NCI-H748 (cell line): ENCODE measurements around the gene FDX2.
"Not testable (repeated sequence)": the region's sequence is repeated elsewhere in the genome, so short reads cannot be mapped to it uniquely, and the experiment has no call there.

ENCODE experiments used
- DNase-seq: peaks from one replicate; lab custom pipeline; 2025; ENCODE audit not compliant: unreplicated experiment; lab: John Stamatoyannopoulos, UW

The FDX2 gene

DNA sequence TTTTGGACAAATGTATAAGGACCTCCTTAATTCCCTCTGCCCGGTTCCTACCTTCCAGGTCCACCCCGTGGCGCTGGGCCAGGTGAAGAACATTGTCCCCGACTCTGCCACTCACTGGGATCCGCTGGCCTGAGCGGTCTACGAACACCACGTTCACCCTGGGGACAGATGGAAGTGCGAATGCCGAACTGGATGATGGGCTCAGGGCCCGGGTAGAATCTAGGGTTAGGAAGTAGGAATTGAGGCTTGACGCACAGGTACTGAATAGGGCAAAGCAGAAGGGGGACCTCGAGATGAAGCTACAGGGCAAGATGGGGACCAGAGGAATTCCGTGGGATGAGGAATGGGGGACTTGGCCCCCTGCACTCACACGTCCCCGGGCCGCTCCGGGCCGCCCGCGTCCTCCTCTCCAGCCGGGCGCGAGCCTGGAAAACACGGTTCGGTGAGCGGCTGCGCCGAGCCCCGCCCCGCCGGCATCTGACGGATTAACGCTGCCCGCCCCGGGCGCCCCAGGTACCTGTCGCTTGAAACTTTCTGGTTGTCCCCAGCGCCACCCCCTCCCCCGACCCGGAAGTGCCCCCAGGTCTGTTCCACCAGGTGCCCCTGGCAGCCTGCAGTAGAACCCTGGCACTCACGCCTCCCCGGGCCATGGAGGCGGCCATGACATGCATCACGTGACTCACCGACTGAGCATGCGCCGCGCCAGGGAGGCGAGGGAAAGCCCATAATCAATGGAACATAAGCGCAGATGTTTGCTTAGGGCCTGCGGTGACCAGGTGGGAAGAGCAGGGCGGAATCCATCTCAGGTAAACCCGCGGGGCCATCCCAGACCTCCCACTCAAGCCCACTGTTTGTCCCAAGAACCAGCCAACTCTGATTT is at the start of gene FDX2:
Gene FDX2 (minus strand): TSS at position 681 of the 880 bp plus-strand sequence. CDS start 19 bp downstream, at position 662.
- DNase-seq = peak; percentile 91

DNA sequence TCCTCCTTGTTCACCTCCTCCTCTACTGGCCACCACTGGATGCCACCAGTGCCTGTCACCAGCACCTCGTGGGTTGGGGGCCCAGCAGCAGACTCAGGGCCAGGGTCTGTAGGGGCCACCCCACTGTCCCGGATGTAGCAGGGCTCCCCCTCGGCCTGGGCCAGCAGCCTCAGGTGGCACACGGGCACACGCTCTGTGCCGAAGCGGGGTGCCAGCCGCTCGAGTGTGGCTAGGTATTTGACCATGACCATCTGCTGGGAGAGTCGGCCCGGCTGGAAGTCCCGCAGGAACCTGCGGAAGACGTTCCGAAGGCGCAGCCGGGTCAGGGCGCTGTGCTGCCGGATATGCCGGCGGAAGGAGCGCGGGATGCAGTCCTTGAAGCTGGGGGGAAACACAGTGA is 49.7 kb upstream of the FDX2 start:
- DNase-seq = no peak

DNA sequence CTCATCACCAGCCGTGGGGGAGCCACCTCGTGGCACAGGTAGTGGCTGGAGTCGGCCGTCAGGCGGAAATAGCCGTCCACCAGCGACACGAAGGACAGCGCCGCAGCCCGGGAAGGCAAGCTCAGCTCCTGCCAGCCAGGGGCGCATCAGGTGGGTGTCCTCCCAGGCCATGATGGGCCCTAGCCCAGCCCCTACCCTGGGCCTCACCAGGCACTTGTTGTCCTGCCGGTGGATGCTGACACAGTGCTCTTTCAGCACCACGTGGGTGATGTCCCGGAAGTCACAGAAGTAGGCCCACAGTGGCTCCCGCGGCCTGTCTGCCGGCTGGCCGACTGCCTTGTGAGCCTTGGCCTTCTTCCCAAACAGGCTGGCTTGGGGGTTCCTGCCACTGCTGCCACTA is 48.8 kb upstream of the FDX2 start:
- DNase-seq = no peak

DNA sequence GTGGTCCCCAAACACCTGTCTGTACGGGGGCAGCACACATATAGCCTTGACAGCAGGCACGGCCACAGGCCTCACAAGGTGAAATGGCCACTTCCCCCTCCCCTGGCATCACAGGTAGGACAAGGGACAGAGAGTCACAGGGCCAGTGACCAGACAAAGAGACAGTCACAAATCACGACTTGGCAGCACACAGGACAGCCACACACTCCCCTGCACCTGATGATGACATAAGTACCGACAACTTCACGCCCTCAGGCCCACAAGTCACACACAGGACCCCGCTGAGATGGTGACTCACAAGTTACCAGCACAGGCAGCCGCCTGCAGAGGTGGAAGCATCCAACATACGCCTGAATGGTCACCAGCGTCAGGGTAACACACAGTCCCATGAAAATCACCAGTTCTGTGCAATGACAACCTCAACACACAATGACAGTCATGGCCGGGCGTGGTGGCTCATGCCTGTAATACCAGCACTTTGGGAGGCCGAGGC is 48.0 kb upstream of the FDX2 start:
- DNase-seq = no peak

DNA sequence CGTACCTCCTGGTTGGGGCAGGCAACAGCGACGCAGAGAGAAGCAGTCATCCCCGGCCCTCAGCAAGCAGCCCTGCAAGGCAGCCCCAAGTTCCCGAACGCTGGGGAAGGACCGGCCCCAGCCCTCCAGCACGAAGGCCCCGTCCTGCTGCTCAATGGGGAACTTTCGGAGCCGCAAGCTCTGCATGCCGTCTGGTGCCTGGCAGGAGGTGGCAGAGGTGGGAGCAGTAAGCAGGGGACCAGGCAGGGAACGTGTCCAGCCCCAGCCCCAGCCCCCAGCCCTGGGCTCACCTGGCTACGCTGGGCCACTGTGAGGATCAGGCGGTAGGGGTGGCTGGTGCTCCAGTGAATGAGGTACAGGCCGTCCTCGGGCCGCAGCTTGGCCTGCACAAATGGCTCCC is 46.4 kb upstream of the FDX2 start:
- DNase-seq = no peak

DNA sequence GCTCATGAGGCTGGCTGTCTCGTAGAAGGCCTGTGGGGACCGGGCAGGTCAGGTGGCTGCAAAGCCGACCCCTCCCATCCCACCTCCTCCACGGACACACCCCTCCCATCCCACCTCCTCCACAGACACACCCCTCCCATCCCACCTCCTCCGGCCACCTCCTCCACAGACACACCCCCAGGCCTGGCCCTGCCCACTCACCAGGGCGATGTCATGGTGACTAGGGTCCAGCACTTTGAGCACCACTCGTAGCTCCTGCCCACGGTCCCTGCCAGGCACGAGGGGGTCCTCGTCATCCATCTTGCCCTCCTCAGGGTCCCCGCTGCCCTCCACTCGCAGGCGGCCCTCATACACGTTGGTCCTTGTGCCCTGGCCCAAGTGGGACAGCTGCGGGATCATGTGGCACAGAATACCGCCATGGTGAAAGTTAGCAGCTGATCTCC is 45.8 kb upstream of the FDX2 start:
- DNase-seq = no peak

DNA sequence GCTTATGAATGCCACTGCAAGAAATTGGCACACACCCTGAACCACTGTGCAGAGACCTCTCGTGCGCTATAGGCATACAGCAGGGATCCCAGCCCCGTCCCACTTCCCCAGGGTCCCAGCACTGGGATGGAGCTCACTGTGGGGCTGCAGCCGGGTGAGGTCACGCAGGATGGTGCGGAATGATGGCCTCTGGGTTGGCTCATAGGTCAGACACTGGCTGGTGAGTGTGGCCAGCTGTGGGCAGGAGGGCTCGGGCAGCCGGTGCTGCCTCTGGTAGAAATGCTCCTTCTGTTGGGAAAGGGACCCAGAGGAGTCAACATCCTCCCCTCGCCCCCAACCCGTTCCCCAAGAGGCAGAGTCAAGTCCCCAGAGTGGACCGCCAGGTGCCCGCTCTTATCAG is 40.6 kb upstream of the FDX2 start:
- DNase-seq = no peak

DNA sequence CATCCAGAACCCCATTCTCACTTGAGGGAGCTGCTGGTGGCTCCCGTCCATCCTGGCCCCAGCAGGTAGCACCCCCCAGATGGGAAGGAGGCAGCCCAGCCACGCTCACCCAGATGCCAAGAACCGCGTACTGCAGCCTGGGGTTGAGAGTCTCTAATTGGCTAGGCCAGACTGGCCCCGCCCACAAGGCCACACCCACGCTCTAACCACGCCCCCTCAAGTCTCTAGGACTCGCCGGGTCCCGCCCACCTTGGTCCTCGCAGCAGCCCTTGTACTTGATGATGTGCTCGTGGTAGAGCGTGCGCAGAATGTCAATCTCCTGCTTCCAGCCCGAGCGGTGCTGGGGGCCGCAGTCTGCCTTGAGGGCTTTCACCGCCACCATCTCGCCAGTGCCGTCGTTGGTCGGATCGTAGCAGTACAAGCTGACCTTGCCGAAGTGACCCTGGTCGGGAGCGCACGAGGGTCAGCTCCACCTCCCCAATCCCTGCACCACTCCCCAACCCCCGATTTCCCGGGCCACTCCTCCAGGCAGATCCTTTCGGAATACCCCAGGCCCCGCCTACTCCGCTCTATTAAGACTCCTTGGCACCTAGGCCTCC is 38.1 kb upstream of the FDX2 start:
- DNase-seq = no peak

DNA sequence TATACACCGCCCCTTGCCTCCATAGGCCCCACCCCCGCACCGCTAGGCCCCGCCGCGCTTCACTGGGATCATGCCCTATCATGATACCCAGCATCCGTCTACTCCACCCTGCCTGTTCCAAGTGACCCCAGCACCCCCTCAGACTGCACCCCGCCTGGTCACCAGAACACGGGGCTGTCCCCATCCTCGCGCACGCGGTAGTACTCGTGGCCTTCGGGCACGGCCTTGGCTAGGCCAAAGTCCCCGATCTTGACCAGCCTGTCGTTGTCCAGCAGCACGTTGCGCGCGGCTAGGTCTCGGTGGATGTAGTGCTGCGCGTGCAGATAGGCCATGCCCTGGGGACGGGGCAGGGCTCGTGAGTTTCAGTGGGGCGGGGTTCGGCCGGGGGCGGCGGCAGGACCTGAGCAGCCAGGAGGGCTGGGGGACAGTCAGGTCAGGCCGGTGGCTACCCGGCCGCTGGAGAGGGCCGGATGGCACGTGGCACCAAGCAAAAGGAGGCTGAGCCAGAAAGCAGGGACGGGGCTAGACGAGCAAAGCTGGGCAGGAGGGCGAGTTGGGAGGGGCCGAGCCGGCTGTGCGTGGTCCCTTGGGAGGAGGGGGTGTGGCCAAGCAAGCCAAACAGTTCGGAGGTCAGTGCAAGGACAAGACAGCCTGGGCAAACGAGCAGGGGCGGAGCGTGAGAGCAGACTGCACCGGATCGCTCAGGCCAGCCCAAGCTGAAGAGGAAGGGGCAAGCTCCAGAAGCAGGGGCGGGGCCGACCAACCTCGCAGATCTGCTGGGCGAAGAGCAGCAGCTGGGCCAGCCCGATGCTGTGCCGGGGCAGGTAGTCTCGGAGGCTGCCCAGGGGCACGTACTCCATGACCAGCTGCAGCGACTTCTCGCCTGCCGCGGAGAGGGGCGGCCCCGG is 37.2 kb upstream of the FDX2 start:
- DNase-seq = no peak

DNA sequence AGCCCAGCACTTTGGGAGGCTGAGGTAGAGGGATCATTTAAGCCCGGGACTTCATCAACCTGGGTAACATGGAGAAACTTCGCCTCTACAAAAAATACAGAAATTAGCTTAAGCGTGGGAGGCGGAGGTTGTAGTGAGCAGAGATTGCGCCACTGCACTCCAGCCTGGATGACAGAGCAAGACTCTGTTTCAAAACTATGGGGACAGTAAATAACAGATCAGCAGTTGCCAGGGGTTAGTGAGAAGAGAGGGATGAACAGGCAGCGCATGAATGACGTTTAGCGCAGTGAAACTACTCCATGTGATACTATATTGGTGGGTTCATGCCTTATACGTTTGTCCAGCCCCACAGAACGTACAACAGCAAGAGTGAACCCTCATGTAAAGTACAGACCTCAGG is 30.7 kb upstream of the FDX2 start:
- no peak for DNase-seq

DNA sequence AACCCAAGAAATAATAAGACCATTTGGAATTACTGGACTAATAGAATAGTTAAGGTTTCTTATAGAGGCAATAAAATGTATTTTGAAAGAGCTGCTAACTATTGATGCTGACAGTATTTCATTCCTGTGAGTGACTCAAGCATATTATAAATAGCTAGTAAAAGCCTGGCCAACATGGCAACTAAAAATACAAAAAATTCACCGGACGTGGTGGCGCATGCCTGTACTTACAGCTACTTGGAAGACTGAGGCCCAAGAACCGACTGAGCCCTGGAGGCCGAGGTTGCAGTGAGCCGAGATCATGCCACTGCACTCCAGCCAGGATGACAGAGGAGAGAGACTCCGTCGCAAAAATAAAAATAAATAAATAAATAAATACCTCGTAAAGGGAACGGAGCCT is 29.0 kb upstream of the FDX2 start:
- no peak for DNase-seq

DNA sequence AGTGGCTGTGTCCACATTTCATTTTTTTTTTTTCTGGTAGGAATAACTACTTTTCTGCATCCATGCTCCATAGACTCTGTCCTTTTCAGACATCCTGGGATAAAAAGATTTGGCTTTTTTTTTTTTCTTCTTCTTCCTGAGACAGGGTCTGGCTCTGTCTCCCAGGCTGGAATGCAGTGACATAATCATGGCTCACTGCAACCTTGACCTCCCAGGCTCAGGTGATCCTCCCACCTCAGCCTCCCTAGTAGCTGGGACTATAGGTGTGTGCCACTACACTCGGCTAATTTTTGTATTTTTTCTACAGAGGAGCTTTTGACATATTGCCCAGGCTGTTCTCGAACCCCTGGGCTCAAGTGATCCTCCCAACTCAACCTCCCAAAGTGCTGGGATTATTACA is 27.7 kb upstream of the FDX2 start:
- no peak for DNase-seq

DNA sequence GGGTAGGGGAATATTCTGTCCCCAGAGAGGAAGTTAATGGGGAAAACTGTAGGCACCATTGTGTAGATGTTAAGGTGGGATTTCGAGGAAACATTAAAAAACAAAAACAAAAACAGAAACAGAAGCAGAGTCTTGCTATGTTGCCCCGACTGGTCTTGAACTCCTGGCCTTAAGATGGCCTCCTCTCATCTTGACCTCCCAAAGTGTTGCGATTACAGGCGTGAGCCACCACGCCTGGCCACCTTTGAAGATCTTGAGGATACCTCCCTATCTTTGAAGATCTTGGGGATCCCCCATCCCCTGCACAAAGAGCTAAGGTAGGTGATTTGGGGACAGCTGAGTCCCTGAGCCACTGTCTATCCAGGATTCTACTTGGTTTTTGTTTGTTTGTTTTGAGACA is 24.2 kb upstream of the FDX2 start:
- DNase-seq = no peak

DNA sequence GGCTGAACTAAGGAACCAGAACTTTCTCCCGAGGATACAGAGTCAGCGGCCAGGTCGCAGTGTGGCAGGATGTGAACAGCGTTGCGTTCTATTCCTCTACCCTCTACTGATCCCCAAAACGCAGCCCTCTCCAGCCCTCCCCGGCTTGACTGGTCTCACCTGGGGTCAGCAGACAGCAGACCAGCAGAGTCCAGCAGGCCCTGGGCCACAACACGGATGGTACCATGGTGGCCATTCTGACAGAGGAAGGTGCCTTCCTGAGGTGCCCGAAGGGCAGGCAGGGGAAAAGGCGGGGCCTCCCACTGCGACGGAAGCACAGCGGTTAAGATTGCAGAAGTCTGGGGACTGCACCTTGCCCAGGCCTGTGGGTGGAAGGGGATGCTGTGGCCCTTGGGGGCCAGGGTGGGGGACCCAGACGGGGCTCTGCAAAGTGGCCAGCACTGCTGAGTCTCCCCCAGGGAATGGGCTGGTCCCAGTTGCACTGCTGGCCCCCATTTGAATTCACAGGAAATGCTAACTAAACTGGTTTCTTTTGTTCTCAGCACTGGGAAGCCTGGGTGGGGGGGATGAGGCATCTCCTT is 23.7 kb upstream of the FDX2 start, which contains the start of gene ICAM3:
Gene ICAM3 (minus strand): TSS at position 245 of the 581 bp plus-strand sequence. CDS start 10 bp downstream, at position 235.
- no peak for DNase-seq

DNA sequence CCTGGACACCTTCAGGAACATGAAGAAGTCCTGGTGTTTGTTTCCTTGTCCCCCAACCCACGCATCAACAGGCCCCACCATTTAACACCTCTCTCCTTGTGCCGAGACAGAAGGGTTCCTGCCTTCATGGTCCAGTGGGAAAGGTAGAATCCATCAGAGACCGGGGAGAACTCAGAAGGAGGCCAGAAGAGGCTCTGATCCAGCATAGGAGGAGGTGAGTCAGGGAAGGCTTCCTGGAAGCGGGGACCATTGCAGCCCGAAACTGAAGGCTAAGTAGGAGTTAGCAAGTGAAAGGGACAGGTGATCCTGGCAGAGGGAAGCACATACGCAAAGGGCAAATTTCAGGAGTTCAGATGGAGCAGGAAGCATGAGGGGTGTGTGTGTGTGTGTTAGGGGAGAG is 23.1 kb upstream of the FDX2 start:
- DNase-seq = no peak

DNA sequence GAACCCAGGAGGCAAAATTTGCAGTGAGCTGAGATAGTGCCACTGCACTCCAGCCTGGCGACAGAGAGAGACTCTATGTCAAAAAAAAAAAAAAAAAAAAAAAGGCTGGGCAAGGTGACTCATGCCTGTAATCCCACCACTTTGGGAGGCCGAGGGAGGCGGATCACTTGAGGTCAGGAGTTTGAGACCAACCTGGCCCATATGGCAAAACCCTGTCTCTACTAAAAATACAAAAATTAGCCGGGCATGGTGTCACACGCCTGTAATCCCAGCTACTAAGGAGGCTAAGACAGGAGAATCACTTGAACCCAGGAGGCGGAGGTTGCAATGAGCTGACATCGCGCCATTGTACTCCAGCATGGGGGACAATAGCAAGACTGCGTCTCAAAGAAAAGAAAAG is 20.9 kb upstream of the FDX2 start:
- DNase-seq = not testable (repeated sequence)

DNA sequence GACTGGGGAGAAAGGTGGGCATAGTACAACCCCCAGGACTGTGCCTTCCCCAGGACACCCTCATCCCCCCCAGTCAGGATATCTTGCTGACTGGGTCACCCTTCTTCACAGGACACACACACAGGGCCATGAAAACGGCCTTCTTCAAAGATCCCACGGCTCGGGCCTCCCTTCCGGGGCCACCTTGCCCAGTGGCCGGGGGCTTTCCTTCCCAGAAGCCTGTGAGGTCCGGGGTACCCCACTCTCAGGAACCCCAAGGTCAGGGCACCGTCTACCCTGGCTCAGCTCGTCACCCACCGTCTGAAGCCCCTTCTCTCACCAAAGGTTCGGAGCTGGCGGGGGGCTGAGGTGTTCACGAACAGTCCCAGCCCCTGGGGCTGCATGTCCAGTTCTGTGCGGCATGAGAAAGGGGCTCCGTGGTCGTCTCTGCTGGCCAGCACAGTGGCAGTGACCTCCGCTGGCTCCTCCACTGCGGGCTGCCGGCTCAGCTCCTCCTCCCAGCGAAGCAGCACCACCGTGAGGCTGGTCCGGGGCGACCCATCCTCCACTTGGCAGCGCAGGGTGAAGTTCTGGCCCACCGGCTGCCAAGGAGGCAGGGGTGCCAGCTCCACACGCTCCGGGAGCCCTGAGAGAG is 19.7 kb upstream of the FDX2 start:
- DNase-seq = no peak

DNA sequence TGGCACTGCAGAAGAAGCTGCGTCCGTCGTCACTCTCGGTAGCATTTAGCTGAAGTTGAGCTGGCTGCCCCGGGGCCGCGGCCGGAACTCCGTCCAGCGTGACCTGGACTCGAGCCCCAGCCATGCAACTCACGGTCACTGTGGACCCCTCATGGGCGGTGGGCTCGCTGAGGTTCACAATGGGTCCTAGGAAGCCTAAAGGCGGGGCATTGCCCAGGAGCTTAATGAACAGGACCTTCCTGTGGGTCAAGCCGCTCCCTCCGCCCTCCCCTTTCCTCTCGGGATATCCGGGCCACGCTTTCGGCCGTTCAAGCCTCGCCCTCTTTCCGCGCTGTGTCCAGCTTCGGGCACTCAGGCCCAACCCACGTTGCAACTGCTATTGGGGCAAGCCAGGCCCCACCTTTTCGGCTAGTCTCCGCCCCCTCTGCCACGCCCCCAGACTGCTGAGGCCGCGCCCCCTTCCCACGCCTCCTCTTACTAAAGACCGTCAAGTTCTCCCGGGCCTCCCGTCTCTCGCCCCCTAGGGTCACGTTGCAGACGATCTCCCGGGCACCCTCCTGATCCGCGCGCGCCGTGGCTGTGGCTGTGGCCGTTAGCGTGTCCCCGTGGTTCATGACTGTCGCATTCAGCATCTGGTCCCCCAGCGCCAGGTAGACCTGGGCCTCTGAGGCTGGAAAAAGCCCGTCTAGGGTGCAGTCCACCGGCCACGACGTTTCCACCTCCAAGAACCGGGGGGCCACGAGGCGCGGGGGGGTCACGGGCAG is 19.0 kb upstream of the FDX2 start:
- DNase-seq = peak; percentile 68

DNA sequence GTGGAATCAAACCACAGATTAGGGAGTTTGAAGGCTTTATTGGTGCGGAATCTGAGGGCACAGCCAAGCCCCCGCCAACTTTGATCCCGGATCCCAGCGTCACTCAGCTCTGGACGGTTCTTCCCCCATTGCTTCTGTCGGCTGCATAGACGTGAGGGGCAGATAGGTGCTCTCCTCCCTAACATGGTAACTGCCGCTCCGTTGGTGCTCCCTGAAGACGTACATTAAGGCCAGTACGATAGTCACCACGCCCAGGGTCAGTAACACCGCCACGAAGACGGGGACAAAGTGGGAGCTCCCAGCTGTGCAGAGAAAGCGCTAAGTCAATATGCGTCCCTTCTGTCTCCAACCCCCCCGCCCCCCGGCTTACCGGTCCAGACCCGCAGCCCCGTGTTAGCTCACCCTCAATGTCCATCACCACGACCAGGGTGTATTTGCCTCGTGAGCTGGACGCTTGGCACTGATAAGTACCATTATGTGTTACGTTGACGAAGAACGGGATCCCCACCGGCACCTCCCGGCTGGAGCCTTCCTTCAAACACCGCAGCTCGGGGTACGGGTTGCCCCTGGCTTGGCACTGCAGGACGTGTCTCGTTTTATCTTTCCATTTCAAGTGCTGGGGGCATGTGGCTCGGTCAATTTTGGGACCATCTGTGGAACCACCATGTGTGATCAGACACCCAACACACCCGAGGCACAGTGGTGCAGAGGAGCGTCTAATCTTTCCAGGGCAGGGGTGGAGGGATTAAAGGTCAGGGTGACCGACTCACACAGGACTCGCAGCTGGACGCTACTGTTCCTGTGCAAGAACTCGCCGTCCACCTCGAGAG is 18.2 kb upstream of the FDX2 start:
- DNase-seq = peak; percentile 61
